ENCODE measurements around the gene DHRS12. TPM values are rescaled to one million over a fixed set of nuclear protein-coding genes. Genes with fewer than 3 reads are reported as not detected.

Gene DHRS12
- total RNA-seq, 1 experiment from 2014 or later: 14.1 TPM

- Histone ChIP-seq H3K27me3 (replicated peaks; ENCODE audit: control insufficient read depth, insufficient read depth, low read length) (no peaks in the 10 kb centered on the region), H3K4me1 (peaks cover 5% of the 10 kb centered on the region), H3K9me3 (no peaks in the 10 kb centered on the region), H3K4me3 (ENCODE audit: low read depth, low read length) (no peak overlapping the region), H3K36me3 (ENCODE audit: control insufficient read depth, insufficient read depth, low read length) (no peaks in the 10 kb centered on the region)
- no peak overlapping the region for H3K27ac Mint-ChIP-seq (ENCODE audit: unreplicated experiment)
- H3K4me3 Mint-ChIP-seq (ENCODE audit: unreplicated experiment): no peak overlapping the region
- no peaks in the 10 kb centered on the region for H3K9me3 Mint-ChIP-seq (ENCODE audit: unreplicated experiment)
- ChIA-PET POLR2A (no interaction called here), CTCF (no interaction called here)
- BruUV-seq (replicated peaks): no TSS peak
- TF ChIP-seq CTCF (IDR thresholded peaks at IDR 0.05; ENCODE audit: insufficient read depth in 1 of 2, low read depth in 1 of 2, low read length in 1 of 2, severe bottlenecking in 1 of 2, unreplicated experiment in 1 of 2): no peak
- no peak for DNase-seq
- H3K27me3 Mint-ChIP-seq (ENCODE audit: insufficient read depth, unreplicated experiment): no peaks in the 10 kb centered on the region
- H3K36me3 Mint-ChIP-seq (ENCODE audit: insufficient read depth, unreplicated experiment): peaks cover 6% of the 10 kb centered on the region
- intact Hi-C loops (cut with micrococcal nuclease; ENCODE audit: unreplicated experiment): no loop called here
- peaks cover 7% of the 10 kb centered on the region for H3K4me1 Mint-ChIP-seq (ENCODE audit: low read depth, unreplicated experiment)
Measured at GRCh38 chr13:51768378-51768921, 35.5 kb downstream of the DHRS12 start.

DNA sequence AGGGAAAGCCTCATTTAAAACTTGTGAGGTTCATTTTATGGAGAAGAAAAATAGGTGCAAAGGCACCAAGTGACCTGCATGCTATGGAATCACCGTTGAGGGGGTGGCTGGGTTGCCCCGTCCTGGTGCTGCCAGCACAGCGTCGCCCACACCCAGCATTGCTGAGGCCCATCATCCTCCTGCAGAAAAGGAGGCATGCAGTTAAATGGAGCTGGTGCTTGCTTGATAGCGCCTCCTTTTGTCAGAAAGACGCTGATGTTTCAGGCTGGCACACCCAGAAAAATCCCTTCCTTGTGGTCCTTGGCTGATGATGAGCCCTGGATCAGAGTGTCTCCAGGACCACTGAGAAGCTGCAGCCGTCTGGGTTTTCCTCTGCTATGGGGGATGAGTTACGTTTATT is 36.9 kb downstream of the DHRS12 start:
- Histone ChIP-seq H3K9me3 (no peaks in the 10 kb centered on the region), H3K4me1 (peaks cover 5% of the 10 kb centered on the region), H3K36me3 (ENCODE audit: control insufficient read depth, insufficient read depth, low read length) (no peaks in the 10 kb centered on the region), H3K27me3 (replicated peaks; ENCODE audit: control insufficient read depth, insufficient read depth, low read length) (no peaks in the 10 kb centered on the region), H3K4me3 (ENCODE audit: low read depth, low read length) (no peak overlapping the region)
- Mint-ChIP-seq H3K4me3 (ENCODE audit: unreplicated experiment) (no peak overlapping the region), H3K9me3 (ENCODE audit: unreplicated experiment) (no peaks in the 10 kb centered on the region), H3K36me3 (ENCODE audit: insufficient read depth, unreplicated experiment) (peaks cover 6% of the 10 kb centered on the region), H3K4me1 (ENCODE audit: low read depth, unreplicated experiment) (peaks cover 7% of the 10 kb centered on the region), H3K27ac (ENCODE audit: unreplicated experiment) (no peak overlapping the region), H3K27me3 (ENCODE audit: insufficient read depth, unreplicated experiment) (no peaks in the 10 kb centered on the region)
- intact Hi-C loops (cut with micrococcal nuclease; ENCODE audit: unreplicated experiment): no loop called here
- no peak for DNase-seq
- BruUV-seq (replicated peaks): no TSS peak
- no peak for TF ChIP-seq CTCF (IDR thresholded peaks at IDR 0.05; ENCODE audit: insufficient read depth in 1 of 2, low read depth in 1 of 2, low read length in 1 of 2, severe bottlenecking in 1 of 2, unreplicated experiment in 1 of 2)
- ChIA-PET POLR2A (no interaction called here), CTCF (no interaction called here)

GRCh38 chr13:51765142-51765515 is 38.8 kb downstream of the DHRS12 start:
- ChIA-PET CTCF (no interaction called here), POLR2A (no interaction called here)
- Mint-ChIP-seq H3K9me3 (ENCODE audit: unreplicated experiment) (no peaks in the 10 kb centered on the region), H3K27me3 (ENCODE audit: insufficient read depth, unreplicated experiment) (no peaks in the 10 kb centered on the region), H3K27ac (ENCODE audit: unreplicated experiment) (no peak overlapping the region), H3K4me1 (ENCODE audit: low read depth, unreplicated experiment) (peaks cover 7% of the 10 kb centered on the region), H3K36me3 (ENCODE audit: insufficient read depth, unreplicated experiment) (peaks cover 12% of the 10 kb centered on the region), H3K4me3 (ENCODE audit: unreplicated experiment) (no peak overlapping the region)
- Histone ChIP-seq H3K9me3 (no peaks in the 10 kb centered on the region), H3K4me1 (peaks cover 5% of the 10 kb centered on the region), H3K36me3 (ENCODE audit: control insufficient read depth, insufficient read depth, low read length) (no peaks in the 10 kb centered on the region), H3K4me3 (ENCODE audit: low read depth, low read length) (no peak overlapping the region), H3K27me3 (replicated peaks; ENCODE audit: control insufficient read depth, insufficient read depth, low read length) (no peaks in the 10 kb centered on the region)
- TF ChIP-seq CTCF (IDR thresholded peaks at IDR 0.05; ENCODE audit: insufficient read depth in 1 of 2, low read depth in 1 of 2, low read length in 1 of 2, severe bottlenecking in 1 of 2, unreplicated experiment in 1 of 2): no peak
- no TSS peak for BruUV-seq (replicated peaks)
- intact Hi-C loops (cut with micrococcal nuclease; ENCODE audit: unreplicated experiment): no loop called here
- no peak for DNase-seq

Measured in Caco-2 (cell line).